Activated CD4-positive, alpha-beta T cell treated with anti-CD3 and anti-CD28 coated beads, Interleukin-2, amount 10 ng/mL, durations not matched to agents 24 days and 14 days (primary cell): ENCODE measurements around the gene KRT2. TPM values are rescaled to one million over a fixed set of nuclear protein-coding genes. Genes with fewer than 3 reads are reported as not detected.

Source experiments
- DNase-seq: peaks from one replicate; pipeline ENCODE4 v3.0.0; 2022
- H3K27ac Mint-ChIP-seq: one replicate; pipeline ENCODE4 v1.8.0; 2022; ENCODE audit warnings: mild to moderate bottlenecking, mixed read lengths
- H3K27me3 Mint-ChIP-seq: one replicate; pipeline ENCODE4 v1.8.0; 2022; ENCODE audit warnings: mixed read lengths
- H3K36me3 Mint-ChIP-seq: one replicate; pipeline ENCODE4 v1.8.0; 2022; ENCODE audit warnings: low read depth, mild to moderate bottlenecking, mixed read lengths
- H3K4me1 Mint-ChIP-seq: one replicate; pipeline ENCODE4 v1.8.0; 2021; ENCODE audit warnings: mixed read lengths
- H3K4me3 Mint-ChIP-seq: one replicate; pipeline ENCODE4 v1.8.0; 2022; ENCODE audit warnings: mild to moderate bottlenecking, moderate library complexity, mixed read lengths
- H3K9me3 Mint-ChIP-seq: one replicate; pipeline ENCODE4 v1.8.0; 2021; ENCODE audit warnings: mixed read lengths
- intact Hi-C: fragments of 100-400 bp; cut with micrococcal nuclease; formaldehyde crosslinking; loops from one replicate; pipeline ENCODE4 v1.15.1; 2023
- total RNA-seq: library from RNA; stranded (reverse); gene quantifications from 2 replicates; pipeline ENCODE4 v1.2.3, GENCODE V29; 2022

Gene KRT2
- not detected in 2 replicates for total RNA-seq

DNA sequence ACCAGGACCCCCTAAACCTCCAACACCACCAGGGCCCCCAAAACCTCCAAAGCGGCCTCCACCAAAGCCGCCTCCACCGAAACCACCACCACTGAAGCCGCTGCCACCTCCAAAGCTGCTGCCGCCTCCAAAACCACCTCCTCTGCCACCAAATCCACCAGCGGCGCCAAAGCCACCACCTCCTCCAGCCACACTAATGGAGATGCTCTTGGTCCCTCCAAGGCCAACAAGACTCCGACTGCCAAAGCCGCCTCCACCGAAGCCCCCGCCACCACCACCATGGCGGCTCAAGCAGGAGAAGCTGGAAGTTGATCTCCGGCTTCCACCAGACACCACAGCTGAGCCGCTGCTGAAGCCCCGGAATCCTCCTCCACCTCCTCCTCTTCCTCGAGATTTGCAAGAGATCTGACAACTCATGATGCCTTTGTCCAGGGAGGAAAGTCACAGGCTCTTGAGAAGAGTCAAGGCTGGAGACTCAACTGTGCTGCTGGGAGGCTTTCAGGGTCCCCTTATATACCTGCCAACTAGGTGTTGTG, at the start of gene KRT2:
TSS of gene KRT2 (minus strand) at position 486 of the 536 bp plus-strand sequence. CDS start at position 417, 69 bp downstream.
- intact Hi-C loops, result no loop called here
- peaks cover 2% of the 10 kb centered on the region for H3K36me3 Mint-ChIP-seq
- no peak within 1 kb of the TSS for H3K4me3 Mint-ChIP-seq
- H3K27me3 Mint-ChIP-seq, result peaks cover 24% of the 10 kb centered on the region
- H3K9me3 Mint-ChIP-seq, result peaks cover 3% of the 10 kb centered on the region
- no peak within 1 kb of the TSS for H3K27ac Mint-ChIP-seq
- H3K4me1 Mint-ChIP-seq, result peaks cover 22% of the 10 kb centered on the region
- no peak for DNase-seq

DNA sequence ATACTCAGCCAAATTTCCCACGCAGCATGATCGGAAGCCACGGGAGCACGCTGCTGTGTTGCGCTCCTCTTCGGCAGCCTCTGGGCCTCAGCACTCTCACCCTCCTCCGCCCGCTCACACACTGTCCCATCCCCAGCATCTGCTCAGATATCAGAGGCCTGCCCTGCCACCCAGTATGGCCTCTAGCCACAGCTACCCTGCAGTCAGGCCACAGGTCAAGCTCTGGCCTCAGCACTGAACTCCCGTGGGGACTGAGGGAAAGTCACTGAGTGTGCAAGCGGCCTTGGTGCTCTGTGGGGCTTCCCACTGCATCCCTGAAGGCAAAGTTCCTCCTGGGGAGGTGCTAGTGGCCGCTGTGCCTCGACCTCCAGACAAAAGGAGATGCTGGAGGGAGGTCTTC, 49.3 kb upstream of the KRT2 start:
- Mint-ChIP-seq H3K36me3 (no peaks in the 10 kb centered on the region), H3K27ac (no peak overlapping the region), H3K4me1 (no peaks in the 10 kb centered on the region), H3K4me3 (no peak overlapping the region), H3K27me3 (peaks cover 18% of the 10 kb centered on the region), H3K9me3 (no peaks in the 10 kb centered on the region)
- intact Hi-C loops, result no loop called here
- no peak for DNase-seq

GRCh38 chr12:52699960-52700359, 47.9 kb upstream of the KRT2 start:
- DNase-seq, result no peak
- Mint-ChIP-seq H3K4me3 (no peak overlapping the region), H3K27ac (no peak overlapping the region), H3K9me3 (no peaks in the 10 kb centered on the region), H3K27me3 (peaks cover 24% of the 10 kb centered on the region), H3K4me1 (no peaks in the 10 kb centered on the region), H3K36me3 (no peaks in the 10 kb centered on the region)
- intact Hi-C loops, result no loop called here

GRCh38 chr12:52699373-52699772, 47.4 kb upstream of the KRT2 start:
- intact Hi-C loops, result no loop called here
- no peak overlapping the region for H3K4me3 Mint-ChIP-seq
- no peak overlapping the region for H3K27ac Mint-ChIP-seq
- peaks cover 26% of the 10 kb centered on the region for H3K27me3 Mint-ChIP-seq
- DNase-seq, result no peak
- no peaks in the 10 kb centered on the region for H3K9me3 Mint-ChIP-seq
- H3K4me1 Mint-ChIP-seq, result no peaks in the 10 kb centered on the region
- no peaks in the 10 kb centered on the region for H3K36me3 Mint-ChIP-seq

DNA sequence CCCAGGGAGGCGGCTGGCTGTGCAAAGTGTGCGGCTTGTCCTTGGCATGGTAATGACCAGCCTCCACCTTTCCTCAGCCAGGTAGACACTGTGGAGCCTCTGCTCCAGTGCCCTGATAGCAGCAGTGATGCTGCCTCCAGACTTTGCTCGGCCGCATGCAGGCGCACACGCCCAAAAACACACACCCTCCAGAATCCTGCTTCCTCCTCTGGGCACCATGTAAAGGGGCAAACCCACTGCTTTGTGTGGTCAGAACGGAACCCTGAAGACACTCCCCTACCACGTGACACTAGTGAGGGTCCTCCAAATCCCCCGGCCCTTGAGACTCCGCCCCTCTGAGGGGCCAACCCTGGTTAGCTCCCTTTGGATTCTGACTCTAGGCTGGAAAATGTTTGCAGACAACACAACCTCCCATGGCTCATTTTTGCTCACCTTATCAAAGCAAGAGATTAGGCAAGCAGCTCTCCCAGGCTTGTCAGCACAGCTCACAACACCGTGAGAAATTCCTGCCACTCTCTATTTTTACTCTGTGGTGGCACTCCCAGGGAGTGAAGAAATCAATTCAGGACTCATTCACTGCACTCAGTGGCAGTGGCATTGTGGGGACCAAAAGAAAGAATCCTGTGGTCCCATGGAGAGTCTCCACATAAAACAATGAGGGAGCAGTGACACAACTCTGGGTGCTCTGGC, 46.8 kb upstream of the KRT2 start:
- Mint-ChIP-seq H3K9me3 (no peaks in the 10 kb centered on the region), H3K4me1 (no peaks in the 10 kb centered on the region), H3K27ac (no peak overlapping the region), H3K36me3 (no peaks in the 10 kb centered on the region), H3K4me3 (no peak overlapping the region), H3K27me3 (peaks cover 25% of the 10 kb centered on the region)
- DNase-seq, result no peak
- intact Hi-C loops, result no loop called here

DNA sequence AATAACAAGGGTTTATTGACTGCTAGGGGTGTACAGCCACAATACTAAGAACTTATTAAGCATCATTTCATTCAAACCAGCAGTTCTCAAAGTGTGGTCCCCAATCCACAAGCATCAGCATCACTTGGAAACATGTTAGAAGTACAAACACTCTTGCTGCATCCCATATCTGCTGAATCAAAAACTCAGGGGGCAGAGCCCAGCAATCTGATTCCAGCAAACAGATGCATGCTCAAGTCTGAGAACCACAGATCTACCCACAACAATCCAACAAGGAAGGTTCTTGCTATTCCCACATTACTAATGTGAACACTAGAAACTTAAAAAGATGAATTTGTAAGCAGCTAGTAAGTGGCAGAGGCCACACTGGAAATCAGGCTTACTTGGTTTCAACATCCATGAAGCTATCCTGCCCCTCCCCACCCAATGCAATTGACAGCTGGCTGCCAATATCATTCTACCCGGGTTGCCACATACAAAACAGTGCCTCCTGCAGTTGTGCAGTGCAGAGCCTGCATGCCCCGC, 45.1 kb upstream of the KRT2 start:
- Mint-ChIP-seq H3K9me3 (no peaks in the 10 kb centered on the region), H3K27ac (no peak overlapping the region), H3K4me3 (no peak overlapping the region), H3K36me3 (no peaks in the 10 kb centered on the region), H3K27me3 (peaks cover 32% of the 10 kb centered on the region), H3K4me1 (no peaks in the 10 kb centered on the region)
- intact Hi-C loops, result no loop called here
- DNase-seq, result no peak

DNA sequence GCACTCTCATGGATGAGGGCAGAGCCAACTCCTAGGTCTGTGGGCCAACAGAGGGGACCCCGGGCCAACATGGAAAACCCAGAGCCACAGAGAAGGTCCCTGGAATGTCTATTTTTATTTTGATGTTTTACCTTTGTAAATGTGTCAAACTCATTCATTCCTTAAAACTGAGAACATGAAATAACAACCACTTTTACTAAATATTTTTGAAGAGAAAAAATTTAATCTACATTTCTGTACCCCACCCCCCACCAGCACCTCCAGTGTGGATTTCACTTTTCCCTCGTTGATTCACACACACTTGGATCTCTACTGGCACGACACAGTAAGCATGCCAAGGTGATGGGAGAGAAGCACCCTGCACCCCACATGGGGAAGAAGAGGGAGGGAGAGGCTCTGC, 44.6 kb upstream of the KRT2 start:
- H3K4me1 Mint-ChIP-seq, result no peaks in the 10 kb centered on the region
- H3K9me3 Mint-ChIP-seq, result no peaks in the 10 kb centered on the region
- intact Hi-C loops, result no loop called here
- no peaks in the 10 kb centered on the region for H3K36me3 Mint-ChIP-seq
- DNase-seq, result no peak
- no peak overlapping the region for H3K4me3 Mint-ChIP-seq
- H3K27ac Mint-ChIP-seq, result no peak overlapping the region
- peaks cover 34% of the 10 kb centered on the region for H3K27me3 Mint-ChIP-seq

GRCh38 chr12:52695039-52695438, 43.0 kb upstream of the KRT2 start:
- Mint-ChIP-seq H3K4me1 (peaks cover 8% of the 10 kb centered on the region), H3K27ac (no peak overlapping the region), H3K4me3 (no peak overlapping the region), H3K9me3 (no peaks in the 10 kb centered on the region), H3K36me3 (no peaks in the 10 kb centered on the region), H3K27me3 (peaks cover 42% of the 10 kb centered on the region)
- intact Hi-C loops, result no loop called here
- no peak for DNase-seq

DNA sequence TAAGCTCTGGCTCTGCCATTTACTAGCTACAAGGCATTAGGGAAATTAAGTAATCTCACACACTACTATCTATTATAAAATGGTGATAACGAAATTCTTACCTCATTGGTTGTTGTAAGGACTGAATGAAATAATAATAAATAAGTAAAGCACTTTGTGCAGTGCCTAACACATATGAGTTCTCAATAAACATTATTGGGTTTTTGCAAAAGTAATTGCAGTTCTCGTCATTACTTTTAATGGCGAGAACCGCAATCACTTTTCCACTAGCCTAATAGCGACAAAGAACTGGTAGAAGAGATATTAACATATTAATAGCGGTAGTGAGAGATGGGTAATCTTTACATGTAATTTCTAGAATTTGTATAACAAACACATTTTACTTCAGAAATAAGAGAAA, 42.1 kb upstream of the KRT2 start:
- Mint-ChIP-seq H3K27me3 (peaks cover 48% of the 10 kb centered on the region), H3K27ac (no peak overlapping the region), H3K4me3 (no peak overlapping the region), H3K36me3 (no peaks in the 10 kb centered on the region), H3K4me1 (peaks cover 8% of the 10 kb centered on the region), H3K9me3 (no peaks in the 10 kb centered on the region)
- intact Hi-C loops, result no loop called here
- DNase-seq, result no peak

DNA sequence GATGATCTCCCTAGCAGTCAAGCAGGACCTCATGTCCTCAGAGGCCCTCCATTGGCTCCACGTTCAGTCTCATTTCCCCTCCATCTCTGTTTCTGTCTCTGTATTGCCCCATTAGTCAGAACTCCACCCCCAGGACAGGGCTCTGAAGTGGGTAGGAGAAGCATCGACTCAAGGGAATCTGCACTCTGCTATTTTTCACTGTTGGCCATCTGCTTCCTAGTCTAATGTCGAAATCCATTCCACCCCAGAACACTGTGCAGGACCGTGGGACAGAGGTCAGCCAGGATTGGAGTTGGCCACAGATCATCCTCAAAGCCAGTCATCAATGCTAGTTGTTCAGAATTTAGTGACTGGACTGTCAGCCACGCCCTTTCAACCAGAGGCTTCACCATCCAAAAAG, 41.2 kb upstream of the KRT2 start:
- H3K27ac Mint-ChIP-seq, result no peak overlapping the region

GRCh38 chr12:52692254-52692653, 40.2 kb upstream of the KRT2 start:
- H3K4me3 Mint-ChIP-seq, result no peak overlapping the region
- intact Hi-C loops, result no loop called here
- H3K4me1 Mint-ChIP-seq, result peaks cover 8% of the 10 kb centered on the region
- DNase-seq, result no peak
- no peaks in the 10 kb centered on the region for H3K36me3 Mint-ChIP-seq
- H3K27me3 Mint-ChIP-seq, result peaks cover 60% of the 10 kb centered on the region
- no peak overlapping the region for H3K27ac Mint-ChIP-seq
- H3K9me3 Mint-ChIP-seq, result no peaks in the 10 kb centered on the region

More for the DNA sequence above, 41.2 kb upstream of the KRT2 start:
- DNase-seq, result no peak
- Mint-ChIP-seq H3K36me3 (no peaks in the 10 kb centered on the region), H3K4me3 (no peak overlapping the region), H3K9me3 (no peaks in the 10 kb centered on the region), H3K4me1 (peaks cover 8% of the 10 kb centered on the region), H3K27me3 (peaks cover 56% of the 10 kb centered on the region)
- intact Hi-C loops, result no loop called here

DNA sequence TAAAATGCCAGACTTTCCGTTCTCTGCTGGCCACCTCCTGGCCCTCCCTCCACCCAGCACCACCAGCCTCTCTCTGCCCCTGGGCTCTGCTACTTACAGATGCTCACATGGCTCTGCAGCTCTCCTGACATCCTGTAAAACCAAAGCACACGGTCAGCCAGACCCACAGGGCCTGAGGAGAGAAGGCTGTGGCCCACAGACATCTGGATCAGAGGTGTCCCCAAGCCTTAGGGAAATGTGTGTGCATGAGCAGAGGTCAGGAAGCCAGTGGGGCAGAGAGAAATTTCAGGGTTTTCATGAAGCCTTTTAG, 39.8 kb upstream of the KRT2 start:
- H3K4me3 Mint-ChIP-seq, result peak overlapping the region; percentile 83
- intact Hi-C loops, result no loop called here
- no peaks in the 10 kb centered on the region for H3K9me3 Mint-ChIP-seq
- peaks cover 8% of the 10 kb centered on the region for H3K4me1 Mint-ChIP-seq
- H3K36me3 Mint-ChIP-seq, result no peaks in the 10 kb centered on the region
- no peak for DNase-seq
- H3K27me3 Mint-ChIP-seq, result peaks cover 58% of the 10 kb centered on the region
- H3K27ac Mint-ChIP-seq, result no peak overlapping the region

GRCh38 chr12:52691076-52691840, 39.2 kb upstream of the KRT2 start:
- Mint-ChIP-seq H3K9me3 (no peaks in the 10 kb centered on the region), H3K4me1 (peaks cover 8% of the 10 kb centered on the region), H3K27me3 (peaks cover 60% of the 10 kb centered on the region), H3K36me3 (no peaks in the 10 kb centered on the region), H3K27ac (no peak overlapping the region), H3K4me3 (peak overlapping the region; percentile 83)
- peak; percentile 84 for DNase-seq
- intact Hi-C loops, result no loop called here

GRCh38 chr12:52690351-52691075, 38.5 kb upstream of the KRT2 start:
- H3K27ac Mint-ChIP-seq, result no peak overlapping the region
- no peak for DNase-seq
- no peaks in the 10 kb centered on the region for H3K36me3 Mint-ChIP-seq
- H3K27me3 Mint-ChIP-seq, result peaks cover 57% of the 10 kb centered on the region
- intact Hi-C loops, result no loop called here
- H3K4me3 Mint-ChIP-seq, result peak overlapping the region; percentile 83
- H3K4me1 Mint-ChIP-seq, result peaks cover 8% of the 10 kb centered on the region
- no peaks in the 10 kb centered on the region for H3K9me3 Mint-ChIP-seq
